T-helper 2 cell (primary cell): Measurements from ENCODE around the gene PNMT.
A peak's percentile ranks its signal among the peaks of the same experiment; 100 is the strongest.

ENCODE experiments used
- DNase-seq, 5 experiments: peaks; one replicate each; pipeline versions ENCODE4 v3.0.0 to v3.0.0-alpha.2; 2012 to 2022

PNMT gene

GRCh38 chr17:39633570-39634183 lies 34.6 kb upstream of the PNMT start:
- DNase-seq = no peak

- peak in 2 of 5 experiments; percentile 22 to 40 for DNase-seq
These were observed 33.8 kb upstream of the PNMT start for GRCh38 chr17:39634384-39634871.

- no peak for DNase-seq
These were observed 32.6 kb upstream of the PNMT start for GRCh38 chr17:39635614-39636176.

GRCh38 chr17:39636587-39636926 lies 31.7 kb upstream of the PNMT start:
- no peak for DNase-seq

GRCh38 chr17:39636927-39637736 lies 31.1 kb upstream of the PNMT start, which contains the start of gene STARD3:
TSS of gene STARD3 (plus strand) at chr17:39637144. CDS start at chr17:39653532, 16,388 bp downstream.
- DNase-seq = peak; percentile 82 to 94 (median 88)

- DNase-seq = no peak
These were observed 29.9 kb upstream of the PNMT start for GRCh38 chr17:39638317-39638716.

GRCh38 chr17:39639043-39639442 lies 29.2 kb upstream of the PNMT start:
- DNase-seq = no peak

- DNase-seq = no peak
These were observed 28.4 kb upstream of the PNMT start for GRCh38 chr17:39639566-39640458.

GRCh38 chr17:39640591-39641031 lies 27.6 kb upstream of the PNMT start:
- no peak for DNase-seq

GRCh38 chr17:39641097-39641496 lies 27.2 kb upstream of the PNMT start:
- no peak for DNase-seq

GRCh38 chr17:39641883-39642282 lies 26.4 kb upstream of the PNMT start:
- no peak for DNase-seq

- DNase-seq = no peak
These were observed 25.8 kb upstream of the PNMT start for GRCh38 chr17:39642291-39643074.

- no peak for DNase-seq
These were observed 25.0 kb upstream of the PNMT start for GRCh38 chr17:39643271-39643670.

GRCh38 chr17:39647256-39647655 lies 21.0 kb upstream of the PNMT start:
- DNase-seq = no peak

GRCh38 chr17:39648616-39649366 lies 19.5 kb upstream of the PNMT start:
- no peak for DNase-seq

GRCh38 chr17:39650121-39650579 lies 18.1 kb upstream of the PNMT start:
- no peak for DNase-seq

- DNase-seq = no peak
These were observed 16.2 kb upstream of the PNMT start for GRCh38 chr17:39651923-39652586.

GRCh38 chr17:39652587-39653315 lies 15.5 kb upstream of the PNMT start:
- no peak for DNase-seq

GRCh38 chr17:39653316-39653661 lies 15.0 kb upstream of the PNMT start:
- DNase-seq = no peak
